H9 (cell line): ENCODE results near the gene DSTYK. TPM values are rescaled to one million over a fixed set of nuclear protein-coding genes. Genes with fewer than 3 reads are reported as not detected.

ENCODE experiments used
- DNase-seq: peaks from one replicate; pipeline ENCODE4 v3.0.0-alpha.2; 2017
- H2AFZ ChIP-seq: one replicate; pipeline ENCODE4 v1.6.1; 2013; ENCODE audit warnings: mild to moderate bottlenecking, low read length, control low read depth, moderate library complexity
- H2AK5ac ChIP-seq: 2 replicates; pipeline ENCODE4 v1.6.1; 2013; ENCODE audit warnings: low read length, control low read depth, mixed read lengths; ENCODE audit not compliant: insufficient read length
- H2BK120ac ChIP-seq: one replicate; pipeline ENCODE4 v1.6.1; 2013; ENCODE audit warnings: low read depth, mild to moderate bottlenecking, low read length, control low read depth, inconsistent platforms; ENCODE audit not compliant: poor library complexity, severe bottlenecking
- H2BK12ac ChIP-seq: 2 replicates; pipeline ENCODE4 v1.6.1; 2013; ENCODE audit warnings: low read length, control low read depth, mixed read lengths, low read depth; ENCODE audit not compliant: insufficient read length
- H2BK15ac ChIP-seq: 2 replicates; pipeline ENCODE4 v1.6.1; 2013; ENCODE audit warnings: low read depth, low read length, control low read depth
- H2BK20ac ChIP-seq: one replicate; pipeline ENCODE4 v1.6.1; 2013; ENCODE audit warnings: low read depth, mild to moderate bottlenecking, low read length, control low read depth, inconsistent platforms; ENCODE audit not compliant: poor library complexity, severe bottlenecking
- H2BK5ac ChIP-seq: 2 replicates; pipeline ENCODE4 v1.6.1; 2013; ENCODE audit warnings: low read length, control low read depth, mixed read lengths; ENCODE audit not compliant: insufficient read length
- H3K14ac ChIP-seq: 2 replicates; pipeline ENCODE4 v1.6.1; 2013; ENCODE audit warnings: low read length, control low read depth; ENCODE audit not compliant: insufficient read depth
- H3K18ac ChIP-seq: 2 replicates; pipeline ENCODE4 v1.6.1; 2013; ENCODE audit warnings: low read depth, mild to moderate bottlenecking, mixed read lengths, low read length, control low read depth; ENCODE audit not compliant: insufficient read length
- H3K23ac ChIP-seq: 2 replicates; pipeline ENCODE4 v1.6.1; 2013; ENCODE audit warnings: low read length, control low read depth, mixed read lengths, low read depth; ENCODE audit not compliant: insufficient read length
- H3K23me2 ChIP-seq: 2 replicates; pipeline ENCODE4 v1.6.1; 2013; ENCODE audit warnings: low read depth, mild to moderate bottlenecking, mixed read lengths, low read length, control low read depth; ENCODE audit not compliant: insufficient read length, poor library complexity, severe bottlenecking
- H3K27ac ChIP-seq: 2 replicates; pipeline ENCODE4 v1.5.1; 2013; ENCODE audit warnings: low read length, control low read depth, mixed read lengths, low read depth; ENCODE audit not compliant: insufficient read length
- H3K27me3 ChIP-seq: 2 replicates; pipeline ENCODE4 v1.6.1; 2013; ENCODE audit warnings: low read length, control low read depth, inconsistent platforms; ENCODE audit not compliant: insufficient read depth
- H3K4ac ChIP-seq: 2 replicates; pipeline ENCODE4 v1.6.1; 2013; ENCODE audit warnings: low read depth, mild to moderate bottlenecking, control low read depth, inconsistent platforms, low read length, moderate library complexity
- H3K4me1 ChIP-seq: 2 replicates; pipeline ENCODE4 v1.6.1; 2013; ENCODE audit warnings: low read length, control low read depth, inconsistent platforms; ENCODE audit not compliant: insufficient read depth
- H3K4me2 ChIP-seq: 2 replicates; pipeline ENCODE4 v1.6.1; 2013; ENCODE audit warnings: low read length, control low read depth, mixed read lengths; ENCODE audit not compliant: insufficient read length, insufficient read depth
- H3K56ac ChIP-seq: 2 replicates; pipeline ENCODE4 v1.6.1; 2013; ENCODE audit warnings: low read depth, mild to moderate bottlenecking, mixed read lengths, low read length, control low read depth; ENCODE audit not compliant: insufficient read length
- H3K79me1 ChIP-seq: 2 replicates; pipeline ENCODE4 v1.6.1; 2013; ENCODE audit warnings: low read depth, mild to moderate bottlenecking, moderate library complexity, low read length, control low read depth, inconsistent platforms; ENCODE audit not compliant: insufficient read depth, poor library complexity, severe bottlenecking
- H3K79me2 ChIP-seq: 2 replicates; pipeline ENCODE4 v1.6.1; 2013; ENCODE audit warnings: low read length, control low read depth, inconsistent platforms; ENCODE audit not compliant: insufficient read depth
- H3K9ac ChIP-seq: 2 replicates; pipeline ENCODE4 v1.6.1; 2013; ENCODE audit warnings: low read length, control low read depth, mixed read lengths; ENCODE audit not compliant: insufficient read length; ENCODE audit errors: extremely low read depth
- H3K9me3 ChIP-seq: one replicate; pipeline ENCODE4 v1.6.1; 2013; ENCODE audit warnings: low read depth, low read length, inconsistent platforms; ENCODE audit not compliant: control insufficient read depth
- H3T11ph ChIP-seq: one replicate; pipeline ENCODE4 v1.6.1; 2013; ENCODE audit warnings: mild to moderate bottlenecking, low read length, control low read depth, inconsistent platforms
- H4K20me1 ChIP-seq: one replicate; pipeline ENCODE4 v1.6.1; 2013; ENCODE audit not compliant: control insufficient read depth, insufficient read length, insufficient read depth
- H4K5ac ChIP-seq: 2 replicates; pipeline ENCODE4 v1.6.1; 2013; ENCODE audit warnings: low read depth, mild to moderate bottlenecking, mixed read lengths, low read length, control low read depth; ENCODE audit not compliant: insufficient read length
- H4K8ac ChIP-seq: replicated peaks from 2 replicates; pipeline ENCODE4 v1.6.1; 2013; ENCODE audit warnings: low read length, control low read depth, mixed read lengths, low read depth; ENCODE audit not compliant: insufficient read length
- H4K91ac ChIP-seq: 2 replicates; pipeline ENCODE4 v1.6.1; 2013; ENCODE audit warnings: low read depth, mild to moderate bottlenecking, moderate library complexity, mixed read lengths, low read length, control low read depth; ENCODE audit not compliant: insufficient read length
- H3K27ac Mint-ChIP-seq, 3 experiments: 2 replicates in 2 of 3; 3 replicates in 1 of 3; pipeline ENCODE4 v1.8.0; 2020 to 2021; ENCODE audit warnings: mixed read lengths in 3 of 3, mild to moderate bottlenecking in 1 of 3, moderate library complexity in 1 of 3
- H3K27me3 Mint-ChIP-seq: 2 replicates; pipeline ENCODE4 v1.8.0; 2021; ENCODE audit warnings: low read depth, mild to moderate bottlenecking, moderate library complexity, mixed read lengths
- H3K36me3 Mint-ChIP-seq, 3 experiments: 2 replicates in 2 of 3; 3 replicates in 1 of 3; pipeline ENCODE4 v1.8.0; 2020 to 2021; ENCODE audit warnings: low read depth in 3 of 3, mixed read lengths in 3 of 3; ENCODE audit not compliant: insufficient read depth in 1 of 3
- H3K4me1 Mint-ChIP-seq, 2 experiments: 2 replicates each; pipeline ENCODE4 v1.8.0; 2020; ENCODE audit warnings: mixed read lengths in 2 of 2
- H3K4me3 Mint-ChIP-seq, 2 experiments: 2 replicates in 1 of 2; 3 replicates in 1 of 2; pipeline ENCODE4 v1.8.0; 2020 to 2021; ENCODE audit warnings: mild to moderate bottlenecking in 2 of 2, mixed read lengths in 2 of 2, moderate library complexity in 1 of 2
- H3K9me3 Mint-ChIP-seq, 2 experiments: 2 replicates in 1 of 2; 3 replicates in 1 of 2; pipeline ENCODE4 v1.8.0; 2020; ENCODE audit warnings: mild to moderate bottlenecking in 2 of 2, mixed read lengths in 2 of 2, moderate library complexity in 1 of 2
- CTCF ChIP-seq: fragments of 200-600 bp; sonication (generic); conservative IDR thresholded peaks from 3 replicates; pipeline ENCODE4 v1.8.0; 2021; ENCODE audit warnings: antibody characterized with exemption, mild to moderate bottlenecking
- WGBS: extraction: QIAGEN DNeasy Blood & Tissue Kit; methylation state at CpG from one replicate; pipeline ENCODE4 v1.1.7; 2013; ENCODE audit warnings: missing lambda C conversion rate, low lambda C conversion rate, mixed read lengths; ENCODE audit not compliant: insufficient read length; ENCODE audit errors: extremely low coverage; 5-methylcytosine and 5-hydroxymethylcytosine counted together
- total RNA-seq: library from RNA; stranded (reverse); gene quantifications from 2 replicates; pipeline ENCODE4 v1.2.1, GENCODE V29; 2021

Gene DSTYK
- total RNA-seq, 1 experiment from 2014 or later = 8.5 TPM

- Histone ChIP-seq H3K56ac (no peak overlapping the region), H3K9ac (no peak overlapping the region), H4K91ac (no peak overlapping the region), H2AK5ac (no peak overlapping the region), H2BK120ac (no peak overlapping the region), H3K27ac (no peak overlapping the region), H4K8ac (no peak overlapping the region), H4K5ac (no peak overlapping the region), H3T11ph (no peak overlapping the region), H2BK12ac (no peak overlapping the region), H3K14ac (no peak overlapping the region), H3K18ac (no peak overlapping the region), H2AFZ (no peak overlapping the region), H3K9me3 (no peaks in the 10 kb centered on the region), H3K4ac (no peak overlapping the region), H3K23me2 (peaks cover 14% of the 10 kb centered on the region), H3K23ac (no peak overlapping the region), H2BK20ac (no peak overlapping the region), H3K79me2 (no peaks in the 10 kb centered on the region), H3K79me1 (no peaks in the 10 kb centered on the region), H2BK15ac (no peak overlapping the region), H2BK5ac (no peak overlapping the region), H3K27me3 (no peaks in the 10 kb centered on the region), H4K20me1 (no peaks in the 10 kb centered on the region), H3K4me2 (peak overlapping the region; percentile 74), H3K4me1 (peaks cover 9% of the 10 kb centered on the region)
- Mint-ChIP-seq H3K36me3 (0 out of 7 replicates have a peak, but pooled peaks cover 0 to 3% (median 0%) of the 10 kb centered on the region in 3 experiments), H3K9me3 (no peaks in the 10 kb centered on the region; a peak in 1 of 5 replicates), H3K27me3 (peaks cover 20% of the 10 kb centered on the region), H3K4me1 (peaks cover 33 to 38% of the 10 kb centered on the region in 2 experiments), H3K4me3 (peak overlapping the region; percentile 79 to 90), H3K27ac (no peak overlapping the region)
- no peak for DNase-seq
- no peak for TF ChIP-seq CTCF
- WGBS = no CpG with 5 or more reads among the region's 27 CpGs
These were observed 16.6 kb upstream of the DSTYK start for GRCh38 chr1:205228093-205228521.
